Fibroblast of pulmonary artery (primary cell): ENCODE data around the gene C9orf50.

Experiments
- DNase-seq: peaks from one replicate; pipeline ENCODE4 v3.0.0-alpha.2; 2010; ENCODE audit warnings: low read depth
- H3K4me3 ChIP-seq: replicated peaks from 2 replicates; pipeline ENCODE4 v1.5.1; 2011; ENCODE audit warnings: low read depth, mild to moderate bottlenecking, control low read depth, low read length, moderate library complexity
- CTCF ChIP-seq: IDR thresholded peaks from 2 replicates; pipeline ENCODE4 v1.5.1; 2011; ENCODE audit warnings: mild to moderate bottlenecking, control low read depth, low read length, inconsistent platforms; ENCODE audit errors: missing control alignments

C9orf50 gene

GRCh38 chr9:129582855-129583254 lies 38.0 kb downstream of the C9orf50 start:
- TF ChIP-seq CTCF, result no peak
- DNase-seq, result no peak
- no peak overlapping the region for H3K4me3 ChIP-seq

- DNase-seq, result no peak
- no peak for TF ChIP-seq CTCF
- no peak overlapping the region for H3K4me3 ChIP-seq
Measured at GRCh38 chr9:129581505-129582189, 39.3 kb downstream of the C9orf50 start.

- no peak overlapping the region for H3K4me3 ChIP-seq
- TF ChIP-seq CTCF, result no peak
Measured at GRCh38 chr9:129580211-129580915, 40.5 kb downstream of the C9orf50 start.

GRCh38 chr9:129579294-129579693 lies 41.6 kb downstream of the C9orf50 start:
- TF ChIP-seq CTCF, result no peak
- H3K4me3 ChIP-seq, result no peak overlapping the region

More at GRCh38 chr9:129580211-129580915, 40.5 kb downstream of the C9orf50 start:
- no peak for DNase-seq

GRCh38 chr9:129576546-129577543 lies 44.1 kb downstream of the C9orf50 start:
- no peak for TF ChIP-seq CTCF
- DNase-seq, result peak; percentile 92
- no peak overlapping the region for H3K4me3 ChIP-seq

More at GRCh38 chr9:129579294-129579693, 41.6 kb downstream of the C9orf50 start:
- no peak for DNase-seq

- H3K4me3 ChIP-seq, result no peak overlapping the region
Measured at GRCh38 chr9:129575818-129576217, 45.1 kb downstream of the C9orf50 start.

More at GRCh38 chr9:129575818-129576217, 45.1 kb downstream of the C9orf50 start:
- TF ChIP-seq CTCF, result no peak
- peak; percentile 62 for DNase-seq
